ENCODE measurements around the gene PLEKHM1. TPM values are rescaled to one million over a fixed set of nuclear protein-coding genes. Genes with fewer than 3 reads are reported as not detected.

PLEKHM1 gene
- total and polyA plus RNA-seq, 2 of the 4 experiments (the other 2 are of a cell fraction) = 4.7 to 16.4 TPM

DNA sequence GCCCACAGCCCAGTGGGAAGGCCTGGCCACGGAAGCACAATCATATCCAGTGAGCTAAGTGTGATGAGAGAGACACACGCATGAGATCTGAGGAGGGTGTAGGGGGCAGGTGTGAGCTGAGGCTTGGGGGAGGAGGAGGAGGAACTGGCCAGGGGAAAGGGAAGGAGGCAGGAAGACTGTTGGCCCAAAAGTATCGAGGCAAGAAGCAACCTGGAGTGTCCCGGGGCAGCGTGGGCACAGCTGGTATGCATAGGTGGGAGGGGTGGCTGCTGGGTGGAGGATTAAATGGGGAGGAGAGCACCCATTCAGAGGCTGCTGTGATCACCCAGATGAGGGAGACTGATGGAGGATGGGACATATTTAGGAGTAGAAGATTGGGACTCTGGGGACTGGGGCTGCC is 99.2 kb downstream of the PLEKHM1 start:
- no peaks in the 10 kb centered on the region for H4K20me1 ChIP-seq (ENCODE audit: insufficient read depth, low read length)
- no peak overlapping the region for H2BK120ac ChIP-seq (ENCODE audit: low read depth, low read length)
- H3K14ac ChIP-seq (replicated peaks; ENCODE audit: low read depth, low read length) = no peak overlapping the region
- H3K9ac ChIP-seq (ENCODE audit: low read depth, low read length) = no peak overlapping the region
- H2BK20ac ChIP-seq (ENCODE audit: low read depth, low read length) = no peak overlapping the region
- H3K4ac ChIP-seq (ENCODE audit: low read depth, low read length) = no peak overlapping the region
- H2AFZ ChIP-seq (replicated peaks; ENCODE audit: low read length, poor library complexity) = no peak overlapping the region
- POLR2A ChIA-PET (ENCODE audit: unreplicated experiment) = no interaction called here
- H3K4me3 ChIP-seq (ENCODE audit: insufficient read depth, low read depth, low read length) = no peak overlapping the region
- no peak overlapping the region for H2AK9ac ChIP-seq (replicated peaks; ENCODE audit: low read depth, low read length, poor library complexity)
- H2AK5ac ChIP-seq (ENCODE audit: low read depth, low read length) = no peak overlapping the region
- H3K27me3 ChIP-seq (ENCODE audit: control insufficient read depth, insufficient read depth, low read length) = peaks cover 13% of the 10 kb centered on the region; the same call in 1 of the 2 replicates
- DNase-seq (no peak), ATAC-seq (ENCODE audit: low read depth) (no peak)
- 24% methylated on average over 4 of the region's 5 CpGs; no CpG with 5 or more reads in 1 of the 2 experiments for WGBS, 2 experiments (ENCODE audit: extremely low coverage in 2 of 2, insufficient read length in 1 of 2)
- H2BK5ac ChIP-seq (ENCODE audit: low read depth, low read length, poor library complexity, severe bottlenecking) = no peak overlapping the region
- no peak overlapping the region for H4K5ac ChIP-seq (ENCODE audit: low read depth, low read length)
- dilution Hi-C loops (cut with HindIII; ENCODE audit: low sequenced_read_pairs, unreplicated experiment) (no loop called here), intact Hi-C loops (cut with micrococcal nuclease) (no loop called here), in situ Hi-C loops (cut with MboI; ENCODE audit: low sequenced_read_pairs) (no loop called here)
- CTCF ChIA-PET = no interaction called here
- no peaks in the 10 kb centered on the region for H3K9me1 ChIP-seq (ENCODE audit: insufficient read depth, low read length)
- H3K79me1 ChIP-seq (ENCODE audit: low read depth in 1 of 2, low read length in 2 of 2) = no peaks in the 10 kb centered on the region
- H3K23ac ChIP-seq (ENCODE audit: low read depth, low read length) = no peak overlapping the region
- no peaks in the 10 kb centered on the region for H3K9me3 ChIP-seq (ENCODE audit: control insufficient read depth, insufficient read depth, low read length)
- H4K91ac ChIP-seq (ENCODE audit: insufficient read depth, low read depth, low read length) = no peak overlapping the region
- H3K56ac ChIP-seq (ENCODE audit: extremely low read depth, insufficient read depth, low read length) = no peak overlapping the region
- no TSS peak for BruUV-seq (replicated peaks)
- H3K27ac ChIP-seq (ENCODE audit: insufficient read depth, low read length) = no peak overlapping the region
- no peaks in the 10 kb centered on the region for H3K36me3 ChIP-seq (ENCODE audit: control insufficient read depth, insufficient read depth, low read length)
- H3K4me2 ChIP-seq (ENCODE audit: low read depth, low read length) = no peak overlapping the region
- H2BK15ac ChIP-seq (ENCODE audit: low read depth, low read length) = no peak overlapping the region
- H3K18ac ChIP-seq (ENCODE audit: low read depth, low read length) = no peak overlapping the region
- H3K4me1 ChIP-seq (ENCODE audit: control insufficient read depth, insufficient read depth, low read length) = peaks cover 5% of the 10 kb centered on the region
- H4K8ac ChIP-seq (ENCODE audit: low read depth in 2 of 2, low read length in 2 of 2) = no peak overlapping the region
- TF ChIP-seq NFE2L2 (IDR thresholded peaks at IDR 0.05; ENCODE audit: low read depth, low read length) (no peak), POLR2A (IDR thresholded peaks at IDR 0.05; ENCODE audit: low read depth, low read length) (no peak), MAZ (IDR thresholded peaks at IDR 0.05; ENCODE audit: borderline replicate concordance, low read depth, low read length) (no peak), RFX5 (IDR thresholded peaks at IDR 0.05; ENCODE audit: low read depth, low read length) (no peak), CEBPB (IDR thresholded peaks at IDR 0.05; ENCODE audit: low read depth, low read length) (no peak), RAD21 (IDR thresholded peaks at IDR 0.05; ENCODE audit: low read length) (no peak), BHLHE40 (IDR thresholded peaks at IDR 0.05; ENCODE audit: low read depth, low read length) (no peak), MXI1 (IDR thresholded peaks at IDR 0.05; ENCODE audit: borderline replicate concordance, low read depth, low read length) (no peak), CHD1 (IDR thresholded peaks at IDR 0.05; ENCODE audit: low read depth, low read length) (no peak), SMC3 (IDR thresholded peaks at IDR 0.05; ENCODE audit: low read depth, low read length) (no peak)
